ENCODE measurements around the gene FAM13A.
"Not testable (repeated sequence)": the region's sequence is repeated elsewhere in the genome, so short reads cannot be mapped to it uniquely, and the experiment has no call there.

Gene FAM13A

GRCh38 chr4:88892646-88893045, 164.3 kb downstream of the FAM13A start:
- no peak for DNase-seq

GRCh38 chr4:88891636-88892035, 165.3 kb downstream of the FAM13A start:
- DNase-seq: no peak

DNA sequence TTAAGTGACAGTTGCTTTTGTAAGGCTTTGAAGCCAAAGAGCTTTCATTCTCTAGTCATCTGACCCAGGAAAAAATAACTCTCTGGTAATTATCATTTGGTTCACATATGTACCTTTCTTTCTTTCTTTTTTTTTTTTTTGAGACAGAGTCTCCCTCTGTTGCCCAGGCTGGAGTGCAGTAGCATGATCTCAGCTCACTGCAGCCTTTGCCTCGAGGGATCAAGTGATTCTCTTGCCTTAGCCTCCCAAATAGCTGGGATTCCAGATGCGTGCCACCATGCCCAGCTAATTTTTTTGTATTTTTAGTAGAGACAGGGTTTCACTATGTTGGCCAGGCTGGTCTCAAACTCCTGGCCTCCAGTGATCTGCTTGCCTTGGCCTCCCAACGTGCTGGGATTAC, 169.6 kb downstream of the FAM13A start:
- not testable (repeated sequence) for DNase-seq

- no peak for DNase-seq
Measured at GRCh38 chr4:88881227-88881569, 175.8 kb downstream of the FAM13A start.

- no peak for DNase-seq
Measured at GRCh38 chr4:88880501-88881226, 176.3 kb downstream of the FAM13A start.

DNA sequence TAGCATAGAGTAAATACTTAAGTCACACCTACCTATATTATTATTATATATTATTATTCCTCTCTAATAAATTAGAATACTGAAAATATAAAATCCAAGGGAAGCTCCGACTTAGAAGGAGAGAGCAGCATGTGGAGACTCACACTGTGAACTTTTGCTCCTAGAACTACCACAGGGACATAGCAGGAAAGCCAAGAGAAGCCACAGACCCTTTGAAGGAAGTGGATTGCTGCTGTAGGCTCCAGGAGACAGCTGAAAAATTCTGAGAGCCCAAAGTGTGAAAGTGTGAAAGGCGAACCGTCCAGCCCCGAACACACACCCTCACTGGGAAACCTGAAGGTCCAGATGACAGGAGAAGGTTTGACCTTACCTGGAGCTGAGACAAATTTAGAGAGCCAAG, 177.0 kb downstream of the FAM13A start:
- no peak for DNase-seq

DNA sequence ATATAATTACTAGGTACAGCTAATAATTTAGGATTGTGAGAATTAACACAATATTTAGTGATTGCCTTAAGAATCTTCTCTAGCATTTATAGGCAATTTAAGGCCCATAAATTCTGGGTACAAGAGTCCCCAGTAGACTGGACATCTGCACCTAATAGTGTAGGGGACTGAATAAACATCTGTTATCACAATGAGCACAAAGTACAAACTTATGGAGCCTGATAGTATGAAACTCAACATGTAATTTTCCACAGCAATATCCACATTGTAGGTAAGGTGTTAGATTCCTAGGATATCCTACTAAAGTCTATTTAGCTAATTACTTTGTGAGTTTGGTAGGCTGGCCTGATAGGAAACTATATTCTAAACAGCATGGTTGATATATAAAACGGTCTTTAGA, 178.3 kb downstream of the FAM13A start:
- no peak for DNase-seq

GRCh38 chr4:88870428-88870827, 186.6 kb downstream of the FAM13A start:
- no peak for DNase-seq

GRCh38 chr4:88868510-88868909, 188.5 kb downstream of the FAM13A start:
- DNase-seq: no peak

GRCh38 chr4:88866862-88867550, 190.0 kb downstream of the FAM13A start:
- no peak for DNase-seq

GRCh38 chr4:88865466-88865865, 191.5 kb downstream of the FAM13A start:
- DNase-seq: no peak

DNA sequence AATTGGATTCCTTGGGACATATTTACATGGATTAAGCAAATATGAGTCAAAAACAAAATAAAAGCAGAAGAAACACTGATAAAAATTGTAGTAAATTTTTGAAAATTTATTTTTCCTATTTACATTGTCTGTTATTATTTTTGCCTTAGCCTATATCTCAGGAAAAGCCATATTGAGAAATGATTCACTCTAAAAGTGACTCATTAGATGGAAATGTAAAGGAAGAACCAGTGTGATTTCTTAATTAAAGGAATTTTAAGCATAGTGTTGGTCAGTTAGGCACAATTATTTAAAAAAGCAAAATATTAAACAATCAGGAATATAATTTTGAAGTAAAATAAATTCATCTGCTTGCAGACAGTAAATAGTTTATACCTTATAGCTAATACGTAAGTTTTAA, 191.9 kb downstream of the FAM13A start:
- DNase-seq: no peak

- DNase-seq: no peak
Measured at GRCh38 chr4:88860586-88860985, 196.4 kb downstream of the FAM13A start.

- DNase-seq: no peak
Measured at GRCh38 chr4:88859191-88859812, 197.7 kb downstream of the FAM13A start.

- DNase-seq: peak; percentile 21
Measured at GRCh38 chr4:88858752-88859151, 198.2 kb downstream of the FAM13A start.

DNA sequence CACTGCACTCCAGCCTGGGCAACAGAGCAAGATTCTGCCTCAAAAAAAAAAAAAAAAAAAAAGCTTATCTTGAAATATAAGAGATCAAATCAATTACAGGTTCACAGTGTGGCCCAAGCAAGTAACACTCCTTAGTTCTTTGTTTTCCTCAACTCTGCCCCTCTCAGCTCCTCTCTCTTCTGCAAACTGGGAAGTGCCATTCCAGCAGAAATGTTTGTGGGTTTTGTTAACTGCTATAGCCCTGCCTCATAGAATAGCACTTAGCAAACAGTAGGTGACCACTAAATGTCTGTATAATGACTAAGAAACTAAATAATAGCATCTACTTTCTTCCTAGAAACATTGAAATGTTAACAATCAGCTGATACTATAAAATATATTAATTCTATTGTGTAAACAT, 199.4 kb downstream of the FAM13A start:
- DNase-seq: no peak

GRCh38 chr4:88854481-88854880, 202.5 kb downstream of the FAM13A start:
- DNase-seq: no peak

GRCh38 chr4:88853583-88853982, 203.4 kb downstream of the FAM13A start:
- DNase-seq: not testable (repeated sequence)

- no peak for DNase-seq
Measured at GRCh38 chr4:88846206-88846790, 210.7 kb downstream of the FAM13A start.

GRCh38 chr4:88843067-88843685, 213.8 kb downstream of the FAM13A start:
- no peak for DNase-seq

GRCh38 chr4:88841635-88842034, 215.3 kb downstream of the FAM13A start:
- DNase-seq: no peak

GRCh38 chr4:88836216-88836615, 220.8 kb downstream of the FAM13A start:
- DNase-seq: no peak

- DNase-seq: no peak
Measured at GRCh38 chr4:88831031-88831430, 226.0 kb downstream of the FAM13A start.

All from CD4-positive, alpha-beta T cell treated with Interleukin-15 for 1 hour (primary cell).